ENCODE measurements around the gene RRAD.

- no peak for TF ChIP-seq CTCF (conservative IDR thresholded peaks at IDR 0.05; ENCODE audit: low read depth, low read length)
- TF ChIP-seq MAZ (IDR thresholded peaks at IDR 0.05; ENCODE audit: borderline replicate concordance, low read depth, low read length), result no peak
- TF ChIP-seq POLR2A (IDR thresholded peaks at IDR 0.05; ENCODE audit: low read depth, low read length), result no peak
- TF ChIP-seq MAFK (IDR thresholded peaks at IDR 0.05; ENCODE audit: low read depth, low read length), result no peak
- no peak for TF ChIP-seq RAD21 (IDR thresholded peaks at IDR 0.05; ENCODE audit: low read length)
- TF ChIP-seq, protein P1, sequence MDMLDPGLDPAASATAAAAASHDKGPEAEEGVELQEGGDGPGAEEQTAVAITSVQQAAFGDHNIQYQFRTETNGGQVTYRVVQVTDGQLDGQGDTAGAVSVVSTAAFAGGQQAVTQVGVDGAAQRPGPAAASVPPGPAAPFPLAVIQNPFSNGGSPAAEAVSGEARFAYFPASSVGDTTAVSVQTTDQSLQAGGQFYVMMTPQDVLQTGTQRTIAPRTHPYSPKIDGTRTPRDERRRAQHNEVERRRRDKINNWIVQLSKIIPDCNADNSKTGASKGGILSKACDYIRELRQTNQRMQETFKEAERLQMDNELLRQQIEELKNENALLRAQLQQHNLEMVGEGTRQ (IDR thresholded peaks at IDR 0.05; ENCODE audit: low read depth, low read length), result no peak
- TF ChIP-seq RFX5 (IDR thresholded peaks at IDR 0.05; ENCODE audit: low read depth, low read length), result no peak
- TF ChIP-seq BHLHE40 (IDR thresholded peaks at IDR 0.05; ENCODE audit: low read depth, low read length), result no peak
- TF ChIP-seq SMC3 (IDR thresholded peaks at IDR 0.05; ENCODE audit: low read depth, low read length), result no peak
- TF ChIP-seq MXI1 (IDR thresholded peaks at IDR 0.05; ENCODE audit: borderline replicate concordance, low read depth, low read length), result no peak
These were observed 43.3 kb downstream of the RRAD start for GRCh38 chr16:66881964-66882508.

All from IMR-90 (cell line).